HG03103 (cell line): ENCODE data around the gene TPO.

Experiments
- ATAC-seq: cut with Tn5 transposase; IDR thresholded peaks from one replicate; pipeline ENCODE4 v1.9.1; 2021; ENCODE audit warnings: low read depth; ENCODE audit not compliant: unreplicated experiment

The TPO gene

DNA sequence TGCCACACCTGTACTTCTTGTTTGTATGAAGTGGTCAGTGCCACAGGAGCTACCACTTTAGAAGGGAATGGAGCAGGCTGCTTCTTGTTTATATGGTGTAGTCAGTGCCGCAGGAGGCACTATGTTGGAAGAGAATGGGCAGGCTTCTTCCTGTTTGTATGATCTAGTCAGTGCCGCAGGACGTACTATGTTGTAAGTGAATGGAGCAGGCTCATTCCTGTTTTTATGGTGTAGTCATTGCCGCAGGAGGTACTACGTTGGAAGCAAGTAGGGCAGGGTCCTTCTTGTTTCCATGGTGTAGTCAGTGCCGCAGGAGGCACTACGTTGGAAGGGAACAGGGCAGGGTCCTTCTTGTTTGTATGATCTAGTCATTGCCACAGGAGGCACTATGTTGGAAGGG is 27.3 kb downstream of the TPO start:
- ATAC-seq = no peak

DNA sequence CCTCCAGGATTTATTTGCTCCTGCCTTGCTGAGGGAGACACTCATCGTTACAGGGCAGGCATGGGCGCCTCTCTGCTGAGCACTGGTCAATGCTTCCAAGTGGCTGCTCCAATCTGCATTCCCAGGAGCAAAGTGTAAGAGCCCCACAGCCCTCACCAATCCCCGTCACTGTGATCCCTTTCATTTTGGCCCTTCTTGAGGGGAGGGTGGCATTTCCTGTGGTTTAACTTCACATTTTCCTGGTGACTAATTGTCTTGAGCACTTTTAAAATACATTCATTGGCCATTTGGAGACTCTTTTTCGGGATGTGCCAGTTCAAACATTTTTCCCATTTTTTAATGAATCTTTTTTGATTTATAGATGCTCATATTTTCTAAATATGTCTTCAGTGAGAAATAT is 33.0 kb downstream of the TPO start:
- ATAC-seq = no peak

DNA sequence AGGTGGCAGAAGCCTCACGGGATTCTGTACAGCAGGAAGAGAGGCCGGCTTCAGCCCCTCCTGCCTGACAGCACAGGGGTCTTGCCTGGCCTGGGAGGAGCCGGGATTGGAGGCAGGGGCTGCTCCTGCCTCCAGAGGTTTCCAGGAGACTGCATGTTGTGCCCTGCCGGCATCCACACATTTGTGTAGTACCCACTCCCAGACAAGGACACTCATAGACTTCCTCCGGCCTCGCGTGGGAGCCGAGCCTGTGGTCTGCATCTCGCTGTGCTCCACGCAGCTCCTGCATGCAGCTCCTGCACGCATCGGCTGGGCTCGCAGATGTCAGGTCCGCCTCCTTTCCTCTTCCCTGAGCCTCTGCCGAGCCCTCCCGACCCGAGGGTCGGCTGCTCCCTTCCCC is 34.7 kb downstream of the TPO start:
- ATAC-seq = no peak

- ATAC-seq = no peak
Measured at GRCh38 chr2:1450915-1451314, 37.7 kb downstream of the TPO start.

DNA sequence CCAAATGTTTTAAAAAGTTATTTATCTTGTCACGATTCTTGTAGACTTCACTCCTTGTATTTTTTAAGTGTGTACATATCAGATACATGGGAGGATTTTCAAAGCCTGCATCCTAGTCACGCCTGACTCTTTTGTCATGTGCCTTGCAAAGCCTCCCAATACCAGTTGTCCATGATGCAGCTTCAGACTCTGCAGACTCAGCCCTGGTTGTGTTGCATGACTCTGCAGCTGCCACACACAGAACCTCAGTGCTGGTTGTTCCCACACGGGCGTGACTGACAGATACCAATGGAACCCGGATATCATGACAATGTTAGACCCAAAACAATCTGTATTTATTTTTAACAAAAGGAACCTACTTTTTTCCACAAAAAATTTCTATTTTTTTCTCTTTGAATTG is 38.2 kb downstream of the TPO start:
- no peak for ATAC-seq

DNA sequence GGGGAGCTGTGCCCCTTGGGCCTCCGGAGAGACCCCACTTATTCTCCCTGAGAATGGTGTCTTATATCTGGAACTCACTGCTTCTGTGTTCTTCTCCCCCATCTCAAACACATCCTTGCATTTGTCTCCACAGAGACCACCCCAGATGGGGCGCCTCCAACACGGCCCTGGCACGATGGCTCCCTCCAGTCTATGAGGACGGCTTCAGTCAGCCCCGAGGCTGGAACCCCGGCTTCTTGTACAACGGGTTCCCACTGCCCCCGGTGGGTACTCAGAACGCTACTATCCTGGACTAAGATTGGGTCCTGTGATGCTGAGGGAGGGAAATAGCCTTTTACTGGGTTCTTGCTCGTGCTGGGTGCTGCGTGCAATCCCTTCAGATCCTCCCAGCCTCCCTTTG is 40.3 kb downstream of the TPO start:
- ATAC-seq = no peak

DNA sequence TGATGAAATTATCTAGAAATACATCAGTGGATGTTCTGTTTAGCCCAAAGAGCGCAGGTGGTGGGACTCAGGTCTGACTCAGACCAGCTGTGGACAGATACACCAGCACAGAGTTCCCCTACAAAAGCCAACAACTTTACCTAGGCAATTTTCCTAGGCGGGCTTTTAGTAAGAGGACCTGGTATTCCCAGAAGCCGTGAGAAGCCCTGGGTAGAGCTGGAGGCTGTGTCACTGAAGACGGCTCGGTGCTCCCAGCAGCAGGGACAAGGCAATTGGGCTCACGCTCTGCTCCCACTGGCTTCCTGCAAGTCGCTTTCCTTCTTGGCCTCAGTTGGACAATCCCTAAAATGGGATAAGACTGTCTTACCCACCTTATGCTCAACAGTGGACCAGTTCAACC is 41.1 kb downstream of the TPO start:
- ATAC-seq = no peak

- no peak for ATAC-seq
Measured at GRCh38 chr2:1455466-1455865, 42.2 kb downstream of the TPO start.

DNA sequence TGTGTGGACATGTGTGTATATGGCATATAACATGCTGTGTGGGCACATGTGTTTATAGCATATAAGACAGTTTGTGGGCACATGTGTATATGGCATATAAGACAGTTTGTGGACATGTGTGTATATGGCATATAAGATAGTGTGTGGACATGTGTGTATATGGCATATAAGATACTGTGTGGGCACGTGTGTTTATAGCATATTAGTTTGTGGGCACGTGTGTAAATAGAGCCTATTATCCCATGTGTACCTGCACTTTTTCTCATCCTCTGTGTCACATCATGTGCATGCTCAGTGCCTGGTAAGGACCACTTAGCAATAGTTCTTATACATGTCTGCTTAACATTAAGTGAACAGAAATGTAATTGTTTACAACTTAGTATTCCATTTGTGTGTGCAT is 45.2 kb downstream of the TPO start:
- no peak for ATAC-seq

DNA sequence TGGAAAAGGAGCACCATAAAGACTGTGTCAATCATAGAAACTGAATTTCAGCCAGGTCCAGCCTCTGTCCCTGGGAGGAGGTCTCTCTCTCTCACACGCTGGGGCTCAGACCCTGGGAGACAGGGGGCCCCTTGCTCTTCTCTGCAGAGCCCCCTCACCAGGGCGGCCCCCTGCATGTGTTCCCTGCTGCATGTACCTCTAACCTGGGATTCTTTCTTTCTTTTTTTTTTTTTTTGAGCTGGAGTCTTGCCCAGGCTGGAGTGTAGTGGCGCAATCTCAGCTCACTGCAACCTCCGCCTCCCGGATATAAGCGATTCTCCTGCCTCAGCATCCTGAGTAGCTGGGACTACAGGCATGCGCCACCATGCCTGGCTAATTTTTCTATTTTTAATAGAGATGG is 46.5 kb downstream of the TPO start:
- ATAC-seq = no peak

DNA sequence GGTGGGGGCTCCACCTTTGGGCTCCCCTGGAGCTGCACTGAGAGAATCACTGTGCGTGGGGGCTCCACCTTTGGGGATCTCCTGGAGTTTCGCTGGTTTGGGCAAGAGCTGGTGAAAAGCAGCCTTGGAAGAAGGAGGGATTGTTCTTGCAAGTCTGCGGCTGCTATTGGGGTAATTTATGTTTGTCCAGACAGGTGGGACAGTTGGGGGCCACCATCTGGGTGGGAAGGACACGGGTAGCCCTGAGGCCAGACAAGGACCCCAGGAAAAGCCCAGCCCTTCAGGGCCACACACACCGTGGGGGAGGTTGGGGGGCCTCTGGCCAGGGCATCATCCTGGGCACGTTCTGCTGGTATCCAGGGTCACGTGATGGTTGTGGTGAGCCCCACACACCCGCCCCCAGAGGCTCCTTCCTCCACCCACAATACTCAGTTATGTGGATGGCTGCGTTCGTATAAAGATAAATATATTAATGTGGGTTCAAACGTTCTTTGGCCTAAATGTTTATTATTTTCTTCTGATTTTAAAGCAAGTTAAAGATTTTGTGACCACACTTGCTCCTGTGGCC is 47.7 kb downstream of the TPO start:
- ATAC-seq = no peak

DNA sequence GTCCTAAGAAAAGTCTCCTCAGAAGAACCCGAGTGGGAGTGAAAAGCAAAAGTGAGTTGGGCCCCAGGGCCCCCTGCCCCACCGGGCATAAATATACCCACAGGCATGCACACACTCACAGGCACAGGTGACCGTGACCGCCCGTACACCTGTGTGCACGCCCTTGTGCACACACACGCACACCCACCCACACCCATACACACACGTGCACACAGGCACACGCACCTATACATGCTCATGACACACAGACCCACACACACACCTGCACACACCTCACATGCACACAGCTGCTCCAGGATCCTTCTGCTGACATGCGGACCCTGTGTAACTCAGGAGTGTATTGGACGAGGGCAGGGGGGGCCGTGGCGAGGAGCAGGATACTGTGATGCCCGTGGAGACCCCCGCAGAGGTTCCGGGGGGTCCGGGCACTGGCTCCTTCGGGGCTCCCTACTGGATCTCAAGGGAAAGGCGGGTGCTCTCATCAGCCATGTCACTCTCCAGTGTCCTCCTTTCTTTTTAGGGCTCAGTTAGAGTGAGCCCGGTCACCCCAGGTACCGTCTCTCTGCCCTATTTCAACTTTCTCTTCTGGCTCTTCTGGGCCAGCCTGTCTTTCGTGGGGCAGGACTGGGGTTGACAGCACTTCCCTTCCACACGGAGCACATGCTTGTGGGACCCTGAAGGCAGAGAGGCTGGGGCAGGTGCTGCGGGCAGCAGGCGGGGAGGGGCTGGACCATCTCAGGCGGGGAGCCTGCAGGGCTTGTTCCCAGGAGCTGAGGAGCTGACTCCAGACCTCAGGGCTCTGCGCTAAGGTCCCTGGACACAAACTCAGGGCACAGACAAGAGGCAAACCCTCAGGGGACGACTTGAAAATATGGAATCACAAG is 48.5 kb downstream of the TPO start:
- ATAC-seq = no peak

- ATAC-seq = no peak
Measured at GRCh38 chr2:1462994-1463393, 49.7 kb downstream of the TPO start.

GRCh38 chr2:1472350-1472749 is 59.1 kb downstream of the TPO start:
- no peak for ATAC-seq

DNA sequence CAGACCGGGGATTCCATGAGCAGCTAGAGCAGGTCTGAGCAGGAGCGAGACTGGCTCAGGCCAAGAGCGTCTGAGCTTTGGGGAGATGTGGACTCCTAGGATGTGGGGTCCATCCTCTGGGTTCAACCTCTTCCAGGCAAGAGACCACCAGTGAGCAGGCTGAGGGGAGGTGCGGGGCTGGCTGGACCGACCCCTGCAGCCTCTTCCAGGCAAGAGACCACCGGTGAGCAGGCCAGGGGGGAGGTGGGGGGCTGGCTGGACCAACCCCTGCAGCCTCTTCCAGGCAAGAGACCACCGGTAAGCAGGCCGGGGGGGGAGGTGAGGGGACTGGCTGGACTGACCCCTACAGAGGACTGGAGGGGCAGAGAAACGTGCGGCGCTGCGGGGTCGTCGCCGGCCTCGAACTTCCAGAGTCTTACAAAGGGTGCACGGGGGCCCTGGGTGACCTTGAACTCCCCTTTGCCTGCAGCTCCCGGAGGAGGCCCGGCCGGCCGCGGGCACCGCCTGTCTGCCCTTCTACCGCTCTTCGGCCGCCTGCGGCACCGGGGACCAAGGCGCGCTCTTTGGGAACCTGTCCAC is 63.4 kb downstream of the TPO start:
- ATAC-seq = no peak

DNA sequence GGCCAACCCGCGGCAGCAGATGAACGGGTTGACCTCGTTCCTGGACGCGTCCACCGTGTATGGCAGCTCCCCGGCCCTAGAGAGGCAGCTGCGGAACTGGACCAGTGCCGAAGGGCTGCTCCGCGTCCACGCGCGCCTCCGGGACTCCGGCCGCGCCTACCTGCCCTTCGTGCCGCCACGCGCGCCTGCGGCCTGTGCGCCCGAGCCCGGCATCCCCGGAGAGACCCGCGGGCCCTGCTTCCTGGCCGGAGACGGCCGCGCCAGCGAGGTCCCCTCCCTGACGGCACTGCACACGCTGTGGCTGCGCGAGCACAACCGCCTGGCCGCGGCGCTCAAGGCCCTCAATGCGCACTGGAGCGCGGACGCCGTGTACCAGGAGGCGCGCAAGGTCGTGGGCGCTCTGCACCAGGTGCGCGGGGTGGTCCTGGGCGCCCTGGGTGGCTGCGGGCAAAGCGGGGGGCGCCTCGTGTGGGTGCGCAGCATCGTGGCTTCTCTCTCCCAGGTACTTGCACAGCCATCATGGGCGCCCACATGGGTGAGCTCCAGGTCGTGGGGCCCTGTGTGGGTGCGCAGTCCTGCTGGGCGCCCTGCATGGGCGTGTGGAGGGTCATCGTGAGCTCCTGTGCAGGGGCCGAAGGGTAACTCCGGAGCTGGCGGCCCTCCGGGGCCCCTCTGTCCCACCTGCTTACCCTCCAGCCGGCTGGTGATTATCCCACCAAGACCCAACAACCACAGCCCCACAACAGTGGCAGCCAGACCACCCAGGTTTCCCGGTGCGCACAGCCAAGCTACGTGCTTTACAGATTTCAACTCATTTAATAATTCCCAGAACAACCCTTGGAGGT is 64.2 kb downstream of the TPO start:
- no peak for ATAC-seq

DNA sequence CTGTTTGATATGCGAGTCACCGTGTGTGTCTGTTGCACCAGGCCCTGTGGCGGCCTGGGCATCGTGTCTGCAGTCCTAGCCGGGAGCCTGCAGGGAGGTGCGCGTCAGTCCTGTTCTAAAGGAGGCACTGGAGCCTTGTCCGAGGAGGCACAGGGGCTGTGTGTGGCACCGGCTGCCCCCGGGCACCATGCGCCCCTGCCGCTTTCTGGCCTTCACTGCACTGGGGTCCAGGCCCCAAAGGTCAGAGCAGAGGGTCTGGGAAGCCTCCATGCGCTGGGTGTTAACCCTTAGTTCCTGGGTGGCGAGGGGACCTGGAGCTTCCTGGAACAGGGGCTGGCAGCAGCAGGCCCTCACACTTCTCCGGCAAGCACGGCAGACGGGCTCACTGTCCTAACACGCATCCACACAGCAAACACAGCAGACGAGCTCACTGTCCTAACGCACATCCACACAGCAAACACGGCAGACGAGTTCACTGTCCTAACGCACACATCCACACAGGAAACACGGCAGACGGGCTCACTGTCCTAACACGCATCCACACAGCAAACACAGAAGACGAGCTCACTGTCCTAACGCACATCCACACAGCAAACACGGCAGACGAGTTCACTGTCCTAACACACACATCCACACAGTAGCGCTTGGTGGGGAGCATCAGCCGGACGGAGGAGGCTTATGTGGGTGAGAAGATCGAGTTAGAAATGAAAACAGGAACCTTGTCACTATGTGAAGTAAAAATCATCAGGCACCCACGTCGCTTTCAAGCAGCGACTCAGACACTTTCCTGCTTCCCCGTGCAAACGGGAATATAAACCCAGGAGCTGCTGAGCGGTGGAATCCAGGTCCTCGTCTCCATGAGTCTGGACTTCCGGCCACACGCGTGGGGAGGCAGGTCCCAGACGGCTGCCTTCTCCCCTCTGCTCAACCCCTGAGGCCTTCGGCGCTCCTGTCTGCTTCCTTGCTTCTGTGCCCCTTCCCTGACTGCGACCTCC is 65.3 kb downstream of the TPO start:
- ATAC-seq = no peak

- ATAC-seq = no peak
Measured at GRCh38 chr2:1479346-1479745, 66.1 kb downstream of the TPO start.

DNA sequence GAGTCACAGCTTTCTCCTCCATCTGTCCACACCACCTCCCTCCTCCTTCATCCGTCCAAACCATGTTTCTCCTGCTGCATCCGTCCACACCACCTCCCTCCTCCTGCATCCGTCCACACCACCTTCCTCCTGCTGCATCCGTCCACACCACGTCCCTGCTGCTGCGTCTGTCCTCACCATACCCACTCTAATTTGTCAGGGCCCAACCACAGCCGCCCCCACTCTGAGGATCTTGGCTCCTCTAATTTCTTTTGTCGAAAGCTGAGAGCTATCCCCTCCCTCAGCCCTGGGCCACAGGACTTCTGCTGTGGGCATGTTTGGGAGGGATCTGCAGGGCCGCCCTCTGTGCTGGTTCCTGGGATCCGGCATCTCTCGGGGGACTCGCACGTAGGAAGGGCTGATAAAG is 67.4 kb downstream of the TPO start:
- ATAC-seq = no peak
